Neural cell (in vitro differentiated cells): ENCODE data around the gene JPH2. TPM values are rescaled to one million over a fixed set of nuclear protein-coding genes. Genes with fewer than 3 reads are reported as not detected.

ENCODE experiments used
- H2AFZ ChIP-seq: fragments of 200-600, 300-800 bp; sonication (generic), shearing (Covaris generic); 2 replicates; pipeline ENCODE4 v1.6.0; 2014; ENCODE audit warnings: low read depth, mild to moderate bottlenecking, antibody characterized with exemption, low read length, moderate library complexity
- H3F3A ChIP-seq: fragments of 200-600 bp; shearing (Covaris generic); 2 replicates; pipeline ENCODE4 v1.6.1; 2016; ENCODE audit warnings: mild to moderate bottlenecking, moderate library complexity, mixed read lengths, antibody characterized with exemption, low read length; ENCODE audit not compliant: insufficient read depth, poor library complexity, severe bottlenecking
- H3K27ac ChIP-seq: fragments of 200-600, 300-800 bp; sonication (generic), shearing (Covaris generic); 2 replicates; pipeline ENCODE4 v1.5.1; 2014; ENCODE audit warnings: mild to moderate bottlenecking, low read length, moderate library complexity
- H3K27me3 ChIP-seq: fragments of 300-800, 200-600 bp; sonication (generic), shearing (Covaris generic); 2 replicates; pipeline ENCODE4 v1.6.0; 2014; ENCODE audit warnings: mild to moderate bottlenecking, low read depth, low read length, moderate library complexity; ENCODE audit not compliant: insufficient read depth
- H3K36me3 ChIP-seq: fragments of 300-800, 200-600 bp; sonication (generic), shearing (Covaris generic); 2 replicates; pipeline ENCODE4 v1.5.1; 2014; ENCODE audit warnings: mild to moderate bottlenecking, antibody characterized with exemption, low read length, moderate library complexity; ENCODE audit not compliant: insufficient read depth
- H3K4me2 ChIP-seq: fragments of 300-800, 200-600 bp; sonication (generic), shearing (Covaris generic); 2 replicates; pipeline ENCODE4 v1.6.0; 2014; ENCODE audit warnings: mild to moderate bottlenecking, low read length
- H3K4me3 ChIP-seq: fragments of 300-800, 200-600 bp; sonication (generic), shearing (Covaris generic); 2 replicates; pipeline ENCODE4 v1.5.1; 2014; ENCODE audit warnings: mild to moderate bottlenecking, low read length, moderate library complexity
- H3K79me2 ChIP-seq: fragments of 200-600 bp; shearing (Covaris generic); replicated peaks from 2 replicates; pipeline ENCODE4 v1.6.0; 2014; ENCODE audit warnings: mild to moderate bottlenecking, low read length, moderate library complexity; ENCODE audit not compliant: insufficient read depth
- H3K9ac ChIP-seq: fragments of 300-800, 200-600 bp; sonication (generic), shearing (Covaris generic); 2 replicates; pipeline ENCODE4 v1.6.1; 2016; ENCODE audit warnings: mild to moderate bottlenecking, low read length, mixed read lengths
- H3K9me2 ChIP-seq: fragments of 200-600 bp; shearing (Covaris generic); 2 replicates; pipeline ENCODE4 v1.6.1; 2016; ENCODE audit warnings: mild to moderate bottlenecking, low read length, mixed read lengths; ENCODE audit not compliant: insufficient read depth
- H3K9me3 ChIP-seq: fragments of 200-600, 300-800 bp; sonication (generic), shearing (Covaris generic); 2 replicates; pipeline ENCODE4 v1.6.1; 2016; ENCODE audit warnings: mild to moderate bottlenecking, mixed run types, low read length, moderate library complexity, mixed read lengths
- H4K20me1 ChIP-seq: fragments of 200-600 bp; shearing (Covaris generic); 2 replicates; pipeline ENCODE4 v1.6.1; 2016; ENCODE audit warnings: mild to moderate bottlenecking, mixed run types; ENCODE audit not compliant: insufficient read depth
- EP300 ChIP-seq: fragments of 450-650 bp; conservative IDR thresholded peaks from 2 replicates; pipeline ENCODE4 v1.6.1; 2014; ENCODE audit warnings: antibody characterized with exemption, mild to moderate bottlenecking, moderate library complexity; ENCODE audit not compliant: poor library complexity, severe bottlenecking
- EZH2 ChIP-seq: fragments of 200-600, 300-800 bp; shearing (Covaris generic), sonication (generic); IDR thresholded peaks from 2 replicates; pipeline ENCODE4 v1.6.1; 2014; ENCODE audit warnings: antibody characterized with exemption, low read length, borderline replicate concordance, mild to moderate bottlenecking; ENCODE audit not compliant: insufficient read depth, poor library complexity, severe bottlenecking
- MXI1 ChIP-seq: fragments of 450-650 bp; conservative IDR thresholded peaks from 2 replicates; pipeline ENCODE4 v1.6.1; 2014; ENCODE audit warnings: antibody characterized with exemption, mild to moderate bottlenecking; ENCODE audit not compliant: poor library complexity, severe bottlenecking
- POLR2AphosphoS5 ChIP-seq: IDR thresholded peaks from 2 replicates; pipeline ENCODE4 v1.6.1; 2012
- RAD21 ChIP-seq: fragments of 450-650 bp; conservative IDR thresholded peaks from 2 replicates; pipeline ENCODE4 v1.6.1; 2014; ENCODE audit warnings: antibody characterized with exemption, mild to moderate bottlenecking, moderate library complexity
- REST ChIP-seq: IDR thresholded peaks from 2 replicates; pipeline ENCODE4 v1.6.1; 2012; ENCODE audit warnings: borderline replicate concordance
- SMC3 ChIP-seq: fragments of 450-650 bp; conservative IDR thresholded peaks from 2 replicates; pipeline ENCODE4 v1.6.1; 2014; ENCODE audit warnings: antibody characterized with exemption, mild to moderate bottlenecking, moderate library complexity; ENCODE audit not compliant: poor library complexity
- TAF1 ChIP-seq: IDR thresholded peaks from 2 replicates; pipeline ENCODE4 v1.6.1; 2012; ENCODE audit warnings: low read depth
- polyA plus RNA-seq: library from polyadenylated mRNA; depleted of rRNA; stranded (reverse); fragments of >200 nt; gene quantifications from 2 replicates; pipeline ENCODE4 v1.2.3, GENCODE V29; 2014
- TF ChIP-seq, protein P1 (sequence below): fragments of 450-650 bp; IDR thresholded peaks from 2 replicates; pipeline ENCODE4 v1.5.1; 2014; ENCODE audit warnings: antibody characterized with exemption, mild to moderate bottlenecking, moderate library complexity; ENCODE audit not compliant: poor library complexity, severe bottlenecking

Gene JPH2
- polyA plus RNA-seq, 1 donor from 2014 or later, result not detected

DNA sequence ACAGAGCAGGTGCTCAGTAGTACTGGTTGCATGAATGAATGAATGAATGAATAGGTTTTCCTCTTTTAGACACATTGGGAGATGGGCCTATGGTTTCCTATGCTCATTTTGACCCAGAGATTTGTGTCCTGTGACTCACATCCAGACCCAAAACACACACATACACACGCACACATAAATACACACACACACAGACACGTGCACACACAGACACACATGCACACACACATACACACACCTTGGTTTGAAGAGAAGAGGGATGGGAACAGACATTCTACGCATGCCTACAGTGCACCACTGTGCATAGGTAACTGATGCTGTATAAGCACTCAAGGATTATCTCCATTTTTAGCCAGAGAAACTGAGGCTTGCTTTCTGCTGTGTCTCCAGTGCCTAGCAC is 4.1 kb downstream of the JPH2 start:
- Histone ChIP-seq H3F3A (no peaks in the 10 kb centered on the region), H2AFZ (no peak overlapping the region), H3K79me2 (no peaks in the 10 kb centered on the region), H3K27me3 (peaks cover 10% of the 10 kb centered on the region), H3K27ac (no peak overlapping the region), H3K9me3 (no peaks in the 10 kb centered on the region), H4K20me1 (no peaks in the 10 kb centered on the region), H3K4me3 (no peak overlapping the region), H3K36me3 (no peaks in the 10 kb centered on the region), H3K9ac (no peak overlapping the region), H3K9me2 (no peaks in the 10 kb centered on the region), H3K4me2 (no peak overlapping the region)
- no peak for TF ChIP-seq RAD21
- no peak for TF ChIP-seq EZH2
- no peak for TF ChIP-seq MXI1
- TF ChIP-seq REST, result no peak

DNA sequence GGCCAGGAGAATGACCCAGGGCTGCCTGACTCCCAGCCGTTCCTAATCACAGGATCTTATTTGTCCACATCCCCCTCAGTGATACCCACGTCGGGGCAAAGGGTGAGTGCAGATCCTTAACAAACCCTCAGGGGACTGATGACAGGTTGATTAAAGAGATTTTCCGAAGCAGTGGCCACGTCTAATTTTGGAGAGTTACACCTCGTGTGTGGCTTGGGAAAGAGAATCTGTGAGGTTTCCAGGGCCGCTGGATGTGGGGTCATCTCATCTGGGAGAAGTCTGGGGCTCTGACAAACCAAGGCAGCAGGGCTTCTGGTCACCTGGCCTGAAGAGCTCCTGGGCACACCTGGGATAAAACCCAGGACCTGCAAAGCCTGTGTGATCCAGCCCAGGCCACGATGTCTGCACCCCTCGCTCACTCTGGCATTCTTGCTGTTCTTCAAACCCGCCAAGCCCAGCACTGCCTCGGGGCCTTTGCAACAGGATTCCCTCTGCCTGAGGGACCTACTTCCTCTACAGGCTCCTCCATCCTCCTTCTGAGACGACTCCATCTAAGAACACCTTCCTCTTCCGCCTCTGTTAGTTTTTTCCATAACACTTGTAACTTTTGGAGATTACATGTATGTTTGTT is 4.7 kb downstream of the JPH2 start:
- Histone ChIP-seq H3K9me2 (no peaks in the 10 kb centered on the region), H3K79me2 (no peaks in the 10 kb centered on the region), H3K27ac (no peak overlapping the region), H4K20me1 (no peaks in the 10 kb centered on the region), H3F3A (no peaks in the 10 kb centered on the region), H3K4me3 (no peak overlapping the region), H2AFZ (no peak overlapping the region), H3K9ac (no peak overlapping the region), H3K27me3 (peaks cover 8% of the 10 kb centered on the region), H3K9me3 (no peaks in the 10 kb centered on the region), H3K36me3 (no peaks in the 10 kb centered on the region), H3K4me2 (no peak overlapping the region)
- TF ChIP-seq, protein P1, sequence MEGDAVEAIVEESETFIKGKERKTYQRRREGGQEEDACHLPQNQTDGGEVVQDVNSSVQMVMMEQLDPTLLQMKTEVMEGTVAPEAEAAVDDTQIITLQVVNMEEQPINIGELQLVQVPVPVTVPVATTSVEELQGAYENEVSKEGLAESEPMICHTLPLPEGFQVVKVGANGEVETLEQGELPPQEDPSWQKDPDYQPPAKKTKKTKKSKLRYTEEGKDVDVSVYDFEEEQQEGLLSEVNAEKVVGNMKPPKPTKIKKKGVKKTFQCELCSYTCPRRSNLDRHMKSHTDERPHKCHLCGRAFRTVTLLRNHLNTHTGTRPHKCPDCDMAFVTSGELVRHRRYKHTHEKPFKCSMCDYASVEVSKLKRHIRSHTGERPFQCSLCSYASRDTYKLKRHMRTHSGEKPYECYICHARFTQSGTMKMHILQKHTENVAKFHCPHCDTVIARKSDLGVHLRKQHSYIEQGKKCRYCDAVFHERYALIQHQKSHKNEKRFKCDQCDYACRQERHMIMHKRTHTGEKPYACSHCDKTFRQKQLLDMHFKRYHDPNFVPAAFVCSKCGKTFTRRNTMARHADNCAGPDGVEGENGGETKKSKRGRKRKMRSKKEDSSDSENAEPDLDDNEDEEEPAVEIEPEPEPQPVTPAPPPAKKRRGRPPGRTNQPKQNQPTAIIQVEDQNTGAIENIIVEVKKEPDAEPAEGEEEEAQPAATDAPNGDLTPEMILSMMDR, result no peak
- TF ChIP-seq POLR2AphosphoS5 (no peak), SMC3 (no peak), MXI1 (no peak), TAF1 (no peak), EP300 (no peak), REST (no peak), EZH2 (no peak), RAD21 (no peak)
